Ishikawa (cell line): Measurements from ENCODE around the gene C1orf122.

Source experiments
- CEBPB ChIP-seq: IDR thresholded peaks from 2 replicates; pipeline ENCODE4 v1.6.1; 2012
- CREB1 ChIP-seq: IDR thresholded peaks from 2 replicates; pipeline ENCODE4 v1.6.1; 2012; ENCODE audit warnings: low read depth
- EGR1 ChIP-seq: IDR thresholded peaks from 2 replicates; pipeline ENCODE4 v1.6.1; 2012
- EP300 ChIP-seq: IDR thresholded peaks from 2 replicates; pipeline ENCODE4 v1.6.1; 2012; ENCODE audit warnings: borderline replicate concordance
- FOXM1 ChIP-seq: IDR thresholded peaks from 2 replicates; pipeline ENCODE4 v1.6.1; 2012; ENCODE audit warnings: low read depth, borderline replicate concordance
- NFIC ChIP-seq: IDR thresholded peaks from 2 replicates; pipeline ENCODE4 v1.6.1; 2012
- RAD21 ChIP-seq: IDR thresholded peaks from 2 replicates; pipeline ENCODE4 v1.6.1; 2012; ENCODE audit warnings: low read depth
- TAF1 ChIP-seq: IDR thresholded peaks from 2 replicates; pipeline ENCODE4 v1.6.1; 2012; ENCODE audit warnings: low read depth, mild to moderate bottlenecking
- TCF12 ChIP-seq: IDR thresholded peaks from 2 replicates; pipeline ENCODE4 v1.6.1; 2012; ENCODE audit warnings: low read depth
- TEAD4 ChIP-seq: IDR thresholded peaks from 2 replicates; pipeline ENCODE4 v1.6.1; 2012
- YY1 ChIP-seq: IDR thresholded peaks from 2 replicates; pipeline ENCODE4 v1.6.1; 2012; ENCODE audit warnings: low read depth
- ZBTB7A ChIP-seq: IDR thresholded peaks from 2 replicates; pipeline ENCODE4 v1.6.1; 2012; ENCODE audit warnings: low read depth
- TF ChIP-seq, protein P1 (sequence below): IDR thresholded peaks from 2 replicates; pipeline ENCODE4 v1.6.1; 2012
- TF ChIP-seq, protein P2 (sequence below): IDR thresholded peaks from 2 replicates; pipeline ENCODE4 v1.6.1; 2012; ENCODE audit warnings: low read depth, mild to moderate bottlenecking
- TF ChIP-seq, protein P3 (sequence below): IDR thresholded peaks from 2 replicates; pipeline ENCODE4 v1.6.1; 2012

The C1orf122 gene

DNA sequence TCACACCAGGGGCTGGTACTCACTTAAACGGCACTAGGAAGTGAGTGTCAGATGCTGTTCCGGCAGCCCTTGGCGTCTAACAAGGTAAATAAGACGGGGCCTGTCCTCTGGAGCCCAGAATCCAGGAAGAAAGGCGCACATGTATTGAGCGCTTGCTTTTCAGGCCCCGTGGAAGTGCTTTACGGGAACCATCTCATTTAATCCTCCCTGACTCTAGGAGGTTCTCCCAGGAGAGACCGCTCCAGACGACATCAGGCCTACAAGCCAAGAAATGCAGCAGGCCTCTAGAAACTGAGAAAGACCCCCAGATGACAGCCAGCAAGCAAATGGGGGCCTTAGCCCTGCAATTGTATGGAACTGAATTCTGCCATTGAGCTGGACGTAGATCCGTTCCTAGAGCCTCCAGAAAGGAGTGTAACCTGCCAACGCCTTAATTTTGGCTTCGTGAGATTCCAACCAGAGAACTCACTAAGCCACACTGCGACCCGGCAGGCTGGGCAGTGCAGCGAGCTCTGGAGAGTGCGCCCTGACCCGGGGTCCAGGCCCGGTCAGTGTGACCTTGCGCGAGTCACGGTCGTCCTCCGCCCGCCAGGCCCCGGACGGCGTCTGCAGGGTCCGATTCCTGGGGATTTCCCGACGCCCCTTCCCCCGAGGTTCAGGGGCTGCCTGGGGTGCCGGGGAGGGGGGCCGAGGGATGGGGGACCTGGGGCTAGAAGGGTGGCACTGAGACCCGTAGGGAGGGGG is 14.5 kb upstream of the C1orf122 start:
- no peak for TF ChIP-seq NFIC

DNA sequence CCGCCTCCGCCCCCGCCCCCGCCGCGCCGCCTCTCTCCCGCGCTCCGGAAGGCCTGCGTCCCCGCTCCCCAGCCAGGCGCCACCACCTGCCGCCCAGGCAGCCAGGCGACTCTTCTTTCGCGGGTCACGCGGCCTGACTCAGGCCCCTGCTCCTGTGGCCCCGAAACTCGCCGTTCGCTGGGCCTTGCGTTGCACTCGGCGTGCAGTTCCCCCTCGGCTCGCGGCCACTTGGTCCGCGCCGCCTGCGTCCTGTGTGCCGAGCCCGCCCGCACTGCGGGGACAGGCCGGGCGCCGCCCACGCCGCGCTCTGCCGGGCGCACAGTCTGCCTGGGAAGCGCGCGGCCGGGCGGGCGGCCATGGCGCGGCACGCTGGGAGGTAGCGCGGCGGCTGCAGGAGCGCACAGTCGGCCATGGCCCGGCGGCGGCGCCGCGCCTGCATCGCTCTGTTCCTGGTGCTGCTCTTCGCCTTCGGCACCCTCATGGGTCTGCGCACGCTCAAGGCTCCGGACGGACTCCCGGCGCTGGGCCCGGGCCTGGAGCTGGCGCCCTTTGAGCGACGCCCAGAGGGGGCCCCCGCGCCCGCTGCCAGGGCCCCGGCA is 13.7 kb upstream of the C1orf122 start, which contains the start of gene MANEAL:
MANEAL (plus strand) TSS at position 75 of the 599 bp plus-strand sequence; CDS start at position 411, 336 bp downstream.
- no peak for TF ChIP-seq EP300
- no peak for TF ChIP-seq FOXM1
- TF ChIP-seq, protein P1, sequence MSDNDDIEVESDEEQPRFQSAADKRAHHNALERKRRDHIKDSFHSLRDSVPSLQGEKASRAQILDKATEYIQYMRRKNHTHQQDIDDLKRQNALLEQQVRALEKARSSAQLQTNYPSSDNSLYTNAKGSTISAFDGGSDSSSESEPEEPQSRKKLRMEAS = peak; percentile 65
- TF ChIP-seq TAF1 = no peak
- no peak for TF ChIP-seq CREB1
- no peak for TF ChIP-seq CEBPB
- TF ChIP-seq YY1 = peak; percentile 74
- TF ChIP-seq ZBTB7A = no peak
- no peak for TF ChIP-seq TCF12
- TF ChIP-seq NFIC = no peak
- no peak for TF ChIP-seq TEAD4
- TF ChIP-seq, protein P2, sequence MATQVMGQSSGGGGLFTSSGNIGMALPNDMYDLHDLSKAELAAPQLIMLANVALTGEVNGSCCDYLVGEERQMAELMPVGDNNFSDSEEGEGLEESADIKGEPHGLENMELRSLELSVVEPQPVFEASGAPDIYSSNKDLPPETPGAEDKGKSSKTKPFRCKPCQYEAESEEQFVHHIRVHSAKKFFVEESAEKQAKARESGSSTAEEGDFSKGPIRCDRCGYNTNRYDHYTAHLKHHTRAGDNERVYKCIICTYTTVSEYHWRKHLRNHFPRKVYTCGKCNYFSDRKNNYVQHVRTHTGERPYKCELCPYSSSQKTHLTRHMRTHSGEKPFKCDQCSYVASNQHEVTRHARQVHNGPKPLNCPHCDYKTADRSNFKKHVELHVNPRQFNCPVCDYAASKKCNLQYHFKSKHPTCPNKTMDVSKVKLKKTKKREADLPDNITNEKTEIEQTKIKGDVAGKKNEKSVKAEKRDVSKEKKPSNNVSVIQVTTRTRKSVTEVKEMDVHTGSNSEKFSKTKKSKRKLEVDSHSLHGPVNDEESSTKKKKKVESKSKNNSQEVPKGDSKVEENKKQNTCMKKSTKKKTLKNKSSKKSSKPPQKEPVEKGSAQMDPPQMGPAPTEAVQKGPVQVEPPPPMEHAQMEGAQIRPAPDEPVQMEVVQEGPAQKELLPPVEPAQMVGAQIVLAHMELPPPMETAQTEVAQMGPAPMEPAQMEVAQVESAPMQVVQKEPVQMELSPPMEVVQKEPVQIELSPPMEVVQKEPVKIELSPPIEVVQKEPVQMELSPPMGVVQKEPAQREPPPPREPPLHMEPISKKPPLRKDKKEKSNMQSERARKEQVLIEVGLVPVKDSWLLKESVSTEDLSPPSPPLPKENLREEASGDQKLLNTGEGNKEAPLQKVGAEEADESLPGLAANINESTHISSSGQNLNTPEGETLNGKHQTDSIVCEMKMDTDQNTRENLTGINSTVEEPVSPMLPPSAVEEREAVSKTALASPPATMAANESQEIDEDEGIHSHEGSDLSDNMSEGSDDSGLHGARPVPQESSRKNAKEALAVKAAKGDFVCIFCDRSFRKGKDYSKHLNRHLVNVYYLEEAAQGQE = peak; percentile 41; the same call in 1 of the 2 replicates
- peak; percentile 82 for TF ChIP-seq EGR1
- TF ChIP-seq RAD21 = no peak
- TF ChIP-seq, protein P3, sequence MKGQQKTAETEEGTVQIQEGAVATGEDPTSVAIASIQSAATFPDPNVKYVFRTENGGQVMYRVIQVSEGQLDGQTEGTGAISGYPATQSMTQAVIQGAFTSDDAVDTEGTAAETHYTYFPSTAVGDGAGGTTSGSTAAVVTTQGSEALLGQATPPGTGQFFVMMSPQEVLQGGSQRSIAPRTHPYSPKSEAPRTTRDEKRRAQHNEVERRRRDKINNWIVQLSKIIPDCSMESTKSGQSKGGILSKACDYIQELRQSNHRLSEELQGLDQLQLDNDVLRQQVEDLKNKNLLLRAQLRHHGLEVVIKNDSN = no peak; the same call in 1 of the 2 replicates

DNA sequence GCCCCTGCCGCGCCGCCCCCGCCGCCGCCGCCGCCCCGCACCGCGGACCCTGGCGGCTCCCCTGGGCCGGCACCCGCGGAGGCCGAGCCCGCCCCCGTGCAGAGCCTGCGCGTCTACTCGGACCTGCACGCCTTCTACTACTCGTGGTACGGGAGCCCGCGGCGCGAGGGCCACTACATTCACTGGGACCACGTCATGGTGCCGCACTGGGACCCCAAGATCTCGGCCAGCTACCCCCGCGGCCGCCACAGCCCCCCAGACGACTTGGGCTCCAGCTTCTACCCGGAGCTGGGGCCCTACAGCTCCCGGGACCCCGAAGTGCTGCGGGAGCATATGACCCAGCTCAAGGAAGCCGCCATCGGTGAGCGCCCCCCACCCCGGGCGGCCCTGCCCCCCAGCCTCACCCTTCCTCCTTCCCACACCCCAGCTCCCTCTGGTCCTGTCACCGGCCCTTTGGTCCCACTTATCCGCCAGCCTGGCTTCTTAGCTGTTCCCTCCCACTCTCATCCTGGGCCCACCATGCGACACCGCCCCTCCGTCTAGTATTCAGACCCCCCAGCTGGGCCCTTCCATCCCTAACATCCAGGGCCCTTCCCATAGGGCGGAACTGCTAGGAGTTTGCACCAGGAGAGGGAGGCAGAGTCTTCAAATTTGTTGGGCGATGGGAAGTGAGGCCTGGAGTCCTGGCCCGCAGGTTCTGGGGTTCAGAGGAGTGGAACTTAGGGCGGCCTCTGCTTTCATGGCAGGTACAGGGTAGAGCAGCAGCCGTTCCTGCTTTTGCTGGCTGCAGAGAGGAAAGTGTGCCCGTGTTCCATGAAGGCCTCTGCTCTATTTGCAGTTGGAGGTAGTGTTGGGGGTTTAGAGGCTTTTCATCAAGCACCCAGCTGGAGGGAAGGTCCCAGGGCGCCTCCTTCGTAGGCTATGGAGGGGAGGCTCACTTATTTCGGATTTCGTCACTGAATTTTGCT is 12.9 kb upstream of the C1orf122 start:
- TF ChIP-seq YY1 (no peak), CREB1 (no peak), TEAD4 (no peak), ZBTB7A (no peak), CEBPB (no peak), EGR1 (no peak), NFIC (no peak), TAF1 (no peak), TCF12 (no peak), RAD21 (no peak), EP300 (no peak), FOXM1 (no peak)
- TF ChIP-seq, protein P1 = no peak
- TF ChIP-seq, protein P3 = no peak
- TF ChIP-seq, protein P2 = no peak

DNA sequence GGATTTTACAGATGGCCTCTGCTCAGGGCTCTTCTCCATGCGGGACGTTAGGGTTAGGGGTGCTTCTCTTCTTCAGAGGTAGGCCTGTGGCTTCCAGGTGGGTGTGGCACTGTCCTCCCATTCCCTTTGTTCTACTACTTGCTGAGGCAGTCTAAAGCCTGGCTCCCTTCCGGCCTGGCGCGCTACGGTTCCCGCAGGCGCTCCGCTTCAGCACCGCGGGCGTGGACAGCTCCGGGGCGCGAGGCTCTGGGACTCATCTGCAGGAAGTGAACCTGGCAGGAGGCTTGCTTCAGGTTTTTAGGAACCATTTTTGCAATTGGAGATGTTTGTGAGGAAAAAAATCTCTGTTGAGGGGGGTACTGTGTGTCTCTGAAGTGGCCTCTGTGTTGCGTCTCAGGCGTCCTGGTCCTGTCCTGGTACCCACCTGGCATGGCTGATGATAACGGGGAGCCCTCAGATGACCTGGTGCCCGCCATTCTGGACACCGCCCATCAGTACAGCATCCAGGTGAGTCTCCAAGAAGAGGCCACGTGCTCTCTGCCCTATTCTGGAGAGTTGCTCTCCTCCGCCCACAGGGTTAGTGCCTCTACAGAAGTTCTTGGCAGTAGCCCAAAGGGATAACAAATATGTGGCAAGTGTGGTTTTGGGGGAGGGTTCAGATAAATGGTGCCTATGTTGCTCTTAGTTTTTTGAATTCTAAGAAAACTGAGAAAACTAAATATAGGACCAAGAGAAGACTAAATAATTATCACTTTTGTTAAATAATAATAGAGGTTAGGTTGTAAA is 12.1 kb upstream of the C1orf122 start:
- peak; percentile 12; the same call in 1 of the 2 replicates for TF ChIP-seq RAD21
- TF ChIP-seq, protein P3 = no peak
- TF ChIP-seq EGR1 = no peak
- TF ChIP-seq NFIC = no peak
- TF ChIP-seq, protein P1 = peak; percentile 92
- TF ChIP-seq TEAD4 = peak; percentile 51; the same call in 1 of the 2 replicates
- no peak for TF ChIP-seq TAF1
- TF ChIP-seq, protein P2 = peak; percentile 100
- TF ChIP-seq ZBTB7A = no peak
- TF ChIP-seq CREB1 = no peak
- TF ChIP-seq TCF12 = 0 out of 2 replicates have a peak, but pooled peaks have one; percentile 0
- no peak for TF ChIP-seq EP300
- TF ChIP-seq CEBPB = no peak
- TF ChIP-seq YY1 = peak; percentile 48; the same call in 1 of the 2 replicates
